ENCODE measurements around the gene AGTPBP1. TPM values are rescaled to one million over a fixed set of nuclear protein-coding genes. Genes with fewer than 3 reads are reported as not detected.

Gene AGTPBP1
- polyA plus RNA-seq, 1 of the 3 experiments (the other 2 are of a cell fraction), result 3.8 TPM

GRCh38 chr9:85603936-85604335, 137.8 kb downstream of the AGTPBP1 start:
- Histone ChIP-seq H3K79me2 (ENCODE audit: insufficient read depth) (no peaks in the 10 kb centered on the region), H3K4me1 (ENCODE audit: control insufficient read depth in 1 of 2, insufficient read depth in 2 of 2, low read depth in 1 of 2, low read length in 1 of 2) (peaks cover 11 to 13% of the 10 kb centered on the region in 2 experiments; a peak in 3 of 4 replicates), H3K27ac (ENCODE audit: low read depth in 2 of 2, low read length in 1 of 2) (no peak overlapping the region), H3K9ac (no peak overlapping the region), H3F3A (replicated peaks; ENCODE audit: insufficient read depth) (no peaks in the 10 kb centered on the region), H3K9me3 (no peaks in the 10 kb centered on the region), H3K27me3 (ENCODE audit: insufficient read depth) (no peaks in the 10 kb centered on the region), H3K4me3 (ENCODE audit: low read depth in 2 of 2, low read length in 1 of 2) (no peak overlapping the region), H2AFZ (ENCODE audit: low read depth) (no peak overlapping the region), H3K4me2 (no peak overlapping the region), H3K9me2 (no peaks in the 10 kb centered on the region), H4K20me1 (ENCODE audit: insufficient read depth) (no peaks in the 10 kb centered on the region), H3K36me3 (replicated peaks in 1 of 2; ENCODE audit: control insufficient read depth in 1 of 2, insufficient read depth in 2 of 2, low read length in 1 of 2) (no peaks in the 10 kb centered on the region)
- no peak for DNase-seq
- WGBS (ENCODE audit: low lambda C conversion rate), result 83% methylated on average over 2 of the region's 3 CpGs
- CTCF ChIA-PET, result interaction anchor here (1.1 kb wide), 1 partner anchor 906 kb away, joined by 3 read pairs; no protein-coding TSS in a partner anchor
- no peak for TF ChIP-seq YY1 (IDR thresholded peaks at IDR 0.05; ENCODE audit: low read depth)
- TF ChIP-seq SIN3A (IDR thresholded peaks at IDR 0.05; ENCODE audit: borderline replicate concordance, low read depth, low read length), result no peak
- no peak for TF ChIP-seq RAD21 (IDR thresholded peaks at IDR 0.05; ENCODE audit: low read length)
- POLR2A ChIA-PET, result no interaction called here

DNA sequence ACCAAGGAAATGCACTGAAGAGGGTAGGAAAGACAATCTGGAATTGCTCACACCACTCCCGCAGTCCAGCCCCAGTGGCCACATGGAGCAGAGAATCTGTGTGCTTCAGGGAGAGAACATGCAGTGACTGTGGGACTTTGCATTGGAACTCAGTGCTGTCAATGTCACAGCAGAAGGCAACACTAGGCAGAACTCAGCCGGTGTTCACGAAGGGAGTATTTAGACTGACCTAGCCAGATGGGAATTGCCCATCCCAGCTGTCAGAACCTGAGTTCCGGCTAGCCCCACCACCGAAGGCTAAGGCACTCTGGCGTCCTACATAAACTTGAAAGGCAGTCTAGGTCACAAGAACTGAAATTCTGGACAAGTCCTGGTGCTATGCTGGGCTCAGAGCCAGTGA, 139.0 kb downstream of the AGTPBP1 start:
- POLR2A ChIA-PET, result no interaction called here
- CTCF ChIA-PET, result interaction anchor here (1.6 kb wide), 1 partner anchor 177 kb away, joined by 3 read pairs; no protein-coding TSS in a partner anchor
- WGBS (ENCODE audit: low lambda C conversion rate), result 92% methylated on average over 6 of the region's 6 CpGs

More for the DNA sequence above, 139.0 kb downstream of the AGTPBP1 start:
- no peaks in the 10 kb centered on the region for H3K79me2 ChIP-seq (ENCODE audit: insufficient read depth)
- H3K27me3 ChIP-seq (ENCODE audit: insufficient read depth), result no peaks in the 10 kb centered on the region
- no peaks in the 10 kb centered on the region for H4K20me1 ChIP-seq (ENCODE audit: insufficient read depth)
- H3K4me3 ChIP-seq (ENCODE audit: low read depth in 2 of 2, low read length in 1 of 2), result no peak overlapping the region
- H3K9me3 ChIP-seq, result no peaks in the 10 kb centered on the region
- no peaks in the 10 kb centered on the region for H3K36me3 ChIP-seq (replicated peaks in 1 of 2; ENCODE audit: control insufficient read depth in 1 of 2, insufficient read depth in 2 of 2, low read length in 1 of 2)
- no peaks in the 10 kb centered on the region for H3K9me2 ChIP-seq
- H3K9ac ChIP-seq, result no peak overlapping the region
- H3F3A ChIP-seq (replicated peaks; ENCODE audit: insufficient read depth), result no peaks in the 10 kb centered on the region
- H2AFZ ChIP-seq (ENCODE audit: low read depth), result no peak overlapping the region
- DNase-seq, result no peak
- H3K4me2 ChIP-seq, result no peak overlapping the region
- no peak for TF ChIP-seq RCOR1 (IDR thresholded peaks at IDR 0.05; ENCODE audit: low read length)
- TF ChIP-seq, protein P1, sequence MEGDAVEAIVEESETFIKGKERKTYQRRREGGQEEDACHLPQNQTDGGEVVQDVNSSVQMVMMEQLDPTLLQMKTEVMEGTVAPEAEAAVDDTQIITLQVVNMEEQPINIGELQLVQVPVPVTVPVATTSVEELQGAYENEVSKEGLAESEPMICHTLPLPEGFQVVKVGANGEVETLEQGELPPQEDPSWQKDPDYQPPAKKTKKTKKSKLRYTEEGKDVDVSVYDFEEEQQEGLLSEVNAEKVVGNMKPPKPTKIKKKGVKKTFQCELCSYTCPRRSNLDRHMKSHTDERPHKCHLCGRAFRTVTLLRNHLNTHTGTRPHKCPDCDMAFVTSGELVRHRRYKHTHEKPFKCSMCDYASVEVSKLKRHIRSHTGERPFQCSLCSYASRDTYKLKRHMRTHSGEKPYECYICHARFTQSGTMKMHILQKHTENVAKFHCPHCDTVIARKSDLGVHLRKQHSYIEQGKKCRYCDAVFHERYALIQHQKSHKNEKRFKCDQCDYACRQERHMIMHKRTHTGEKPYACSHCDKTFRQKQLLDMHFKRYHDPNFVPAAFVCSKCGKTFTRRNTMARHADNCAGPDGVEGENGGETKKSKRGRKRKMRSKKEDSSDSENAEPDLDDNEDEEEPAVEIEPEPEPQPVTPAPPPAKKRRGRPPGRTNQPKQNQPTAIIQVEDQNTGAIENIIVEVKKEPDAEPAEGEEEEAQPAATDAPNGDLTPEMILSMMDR (IDR thresholded peaks at IDR 0.05), result no peak
- no peak for TF ChIP-seq REST (IDR thresholded peaks at IDR 0.05; ENCODE audit: low read depth, low read length)
- no peak overlapping the region for H3K27ac ChIP-seq (ENCODE audit: low read depth in 2 of 2, low read length in 1 of 2)
- peaks cover 11 to 13% of the 10 kb centered on the region in 2 experiments; a peak in 3 of 4 replicates for H3K4me1 ChIP-seq (ENCODE audit: control insufficient read depth in 1 of 2, insufficient read depth in 2 of 2, low read depth in 1 of 2, low read length in 1 of 2)

All from SK-N-SH (cell line).